Measurements from ENCODE around the gene SLC25A23. TPM values are rescaled to one million over a fixed set of nuclear protein-coding genes. Genes with fewer than 3 reads are reported as not detected.
A peak's percentile ranks its signal among the peaks of the same experiment; 100 is the strongest.

The SLC25A23 gene
- total RNA-seq, 1 donor: 27.7 TPM

DNA sequence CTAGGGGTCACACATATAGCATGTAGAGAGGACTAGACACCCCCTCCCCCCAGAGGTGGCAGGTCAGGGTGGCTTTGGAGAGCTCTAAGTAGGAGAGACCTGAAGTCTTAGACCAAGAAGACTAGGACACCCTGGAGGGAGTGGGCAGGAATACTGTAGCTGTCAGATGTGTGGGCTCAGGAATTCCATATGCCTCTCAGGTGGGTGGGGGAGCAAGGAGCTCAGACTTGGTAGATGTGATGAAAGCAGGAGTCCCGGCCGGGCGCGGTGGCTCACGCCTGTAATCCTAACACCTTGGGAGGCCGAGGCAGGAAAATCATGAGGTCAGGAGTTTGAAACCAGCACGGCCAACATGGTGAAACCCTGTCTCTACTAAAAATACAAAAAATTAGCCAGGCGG, 6.1 kb upstream of the SLC25A23 start:
- TF ChIP-seq, protein P1, sequence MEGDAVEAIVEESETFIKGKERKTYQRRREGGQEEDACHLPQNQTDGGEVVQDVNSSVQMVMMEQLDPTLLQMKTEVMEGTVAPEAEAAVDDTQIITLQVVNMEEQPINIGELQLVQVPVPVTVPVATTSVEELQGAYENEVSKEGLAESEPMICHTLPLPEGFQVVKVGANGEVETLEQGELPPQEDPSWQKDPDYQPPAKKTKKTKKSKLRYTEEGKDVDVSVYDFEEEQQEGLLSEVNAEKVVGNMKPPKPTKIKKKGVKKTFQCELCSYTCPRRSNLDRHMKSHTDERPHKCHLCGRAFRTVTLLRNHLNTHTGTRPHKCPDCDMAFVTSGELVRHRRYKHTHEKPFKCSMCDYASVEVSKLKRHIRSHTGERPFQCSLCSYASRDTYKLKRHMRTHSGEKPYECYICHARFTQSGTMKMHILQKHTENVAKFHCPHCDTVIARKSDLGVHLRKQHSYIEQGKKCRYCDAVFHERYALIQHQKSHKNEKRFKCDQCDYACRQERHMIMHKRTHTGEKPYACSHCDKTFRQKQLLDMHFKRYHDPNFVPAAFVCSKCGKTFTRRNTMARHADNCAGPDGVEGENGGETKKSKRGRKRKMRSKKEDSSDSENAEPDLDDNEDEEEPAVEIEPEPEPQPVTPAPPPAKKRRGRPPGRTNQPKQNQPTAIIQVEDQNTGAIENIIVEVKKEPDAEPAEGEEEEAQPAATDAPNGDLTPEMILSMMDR (IDR thresholded peaks at IDR 0.05; ENCODE audit: insufficient read depth, low read length): no peak
- H3K4me3 ChIP-seq (ENCODE audit: low read depth, low read length): no peak overlapping the region
- DNase-seq (ENCODE audit: low read depth): no peak

DNA sequence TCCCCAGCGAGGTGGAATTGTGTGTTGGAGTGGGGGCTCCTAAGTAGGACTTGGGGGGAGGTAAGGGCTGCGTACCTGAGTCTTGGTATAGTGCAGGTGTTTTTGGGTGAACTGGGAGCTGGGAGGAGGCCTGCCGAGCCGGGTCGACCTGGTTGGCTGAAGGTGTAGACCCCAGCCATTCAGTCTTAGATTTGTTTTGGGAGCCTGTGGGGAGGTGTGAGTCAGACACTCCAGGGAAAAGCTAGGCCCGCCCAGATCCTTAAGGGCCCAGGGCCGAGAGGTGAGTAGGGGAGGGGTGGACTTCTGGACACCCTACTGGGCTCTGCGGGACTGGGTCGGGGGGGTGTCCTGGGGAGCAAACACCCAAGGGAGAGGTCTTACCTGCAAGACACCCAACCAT, 5.4 kb upstream of the SLC25A23 start:
- H3K4me3 ChIP-seq (ENCODE audit: low read depth, low read length): no peak overlapping the region
- DNase-seq (ENCODE audit: low read depth): no peak
- TF ChIP-seq, protein P1 (IDR thresholded peaks at IDR 0.05; ENCODE audit: insufficient read depth, low read length): no peak

DNA sequence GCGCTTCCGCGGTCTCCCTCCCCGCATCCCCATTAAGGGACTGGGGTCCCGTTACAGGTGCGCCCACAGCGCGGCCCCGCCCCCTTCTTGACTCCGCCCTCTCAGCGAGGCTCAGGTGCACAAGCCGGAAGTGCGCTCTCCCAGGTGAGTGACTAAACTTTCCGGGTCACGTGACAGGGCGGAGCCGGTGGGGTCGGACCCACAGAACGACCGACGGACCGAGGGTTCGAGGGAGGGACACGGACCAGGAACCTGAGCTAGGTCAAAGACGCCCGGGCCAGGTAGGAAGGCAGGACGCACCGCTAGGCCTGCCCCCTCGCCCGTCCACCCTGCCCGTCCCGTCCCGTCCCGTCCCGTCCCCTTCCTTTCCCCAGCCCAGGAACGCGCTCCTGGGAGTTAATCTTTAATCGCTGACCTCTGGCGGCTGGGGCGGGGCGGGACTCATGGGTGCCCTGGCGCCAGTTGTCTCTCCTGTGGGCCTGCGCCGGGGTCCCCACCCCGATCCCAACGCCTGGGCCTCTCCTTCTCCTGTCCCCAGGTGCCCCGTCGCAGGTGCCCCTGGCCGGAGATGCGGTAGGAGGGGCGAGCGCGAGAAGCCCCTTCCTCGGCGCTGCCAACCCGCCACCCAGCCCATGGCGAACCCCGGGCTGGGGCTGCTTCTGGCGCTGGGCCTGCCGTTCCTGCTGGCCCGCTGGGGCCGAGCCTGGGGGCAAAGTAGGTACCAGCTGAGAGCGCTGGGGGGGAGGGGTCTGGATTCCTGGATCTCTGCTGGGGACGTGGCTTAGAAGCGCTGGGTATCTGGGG, 4.7 kb upstream of the SLC25A23 start, which contains the start of gene CRB3:
TSS of gene CRB3 (plus strand) at position 202 of the 804 bp plus-strand sequence. CDS start at position 633, 431 bp downstream.
- TF ChIP-seq, protein P1 (IDR thresholded peaks at IDR 0.05; ENCODE audit: insufficient read depth, low read length): no peak
- H3K4me3 ChIP-seq (ENCODE audit: low read depth, low read length): no peak within 1 kb of the TSS
- no peak for DNase-seq (ENCODE audit: low read depth)

DNA sequence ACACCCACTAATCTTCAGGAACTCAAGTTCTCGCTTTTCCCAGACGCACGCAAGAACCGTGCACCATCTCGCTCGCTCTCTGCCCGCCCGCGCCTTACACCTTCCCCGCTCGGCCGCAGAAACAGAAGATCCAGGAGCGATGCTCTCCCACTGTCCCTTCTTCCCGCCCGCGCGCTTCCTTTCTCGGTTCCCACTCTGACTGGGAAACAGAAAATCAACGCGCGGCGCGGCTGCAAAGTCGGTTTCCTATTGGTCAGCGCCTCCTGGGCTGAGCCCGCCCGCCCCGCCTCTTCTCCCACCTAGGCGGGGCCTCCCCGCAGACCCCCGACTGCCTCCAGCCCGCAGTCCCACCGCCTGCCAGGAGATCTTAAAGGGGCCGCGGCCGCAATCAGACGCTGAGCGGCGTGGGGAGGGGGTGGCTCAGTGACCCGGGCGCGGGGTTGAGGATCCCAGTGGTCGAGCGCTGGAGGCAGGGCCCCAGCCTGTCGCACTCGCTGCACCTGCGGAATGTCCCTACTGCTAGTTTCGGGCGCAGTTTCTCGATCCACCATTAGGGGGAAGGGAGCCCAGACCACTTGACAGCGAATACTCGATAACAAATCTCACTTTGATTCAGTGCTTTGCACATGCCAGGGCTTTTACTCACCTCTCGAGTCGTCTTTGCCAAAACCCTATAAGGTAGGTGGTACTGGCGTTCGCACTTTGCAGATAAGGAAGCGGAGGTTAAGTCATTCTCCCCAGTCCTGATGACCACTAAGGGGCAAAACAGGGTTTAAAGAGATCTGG, 700 bp upstream of the SLC25A23 start:
- H3K4me3 ChIP-seq (ENCODE audit: low read depth, low read length): peak overlapping the region; percentile 83
- peak; percentile 97 for DNase-seq (ENCODE audit: low read depth)
- TF ChIP-seq, protein P1 (IDR thresholded peaks at IDR 0.05; ENCODE audit: insufficient read depth, low read length): peak; percentile 47

DNA sequence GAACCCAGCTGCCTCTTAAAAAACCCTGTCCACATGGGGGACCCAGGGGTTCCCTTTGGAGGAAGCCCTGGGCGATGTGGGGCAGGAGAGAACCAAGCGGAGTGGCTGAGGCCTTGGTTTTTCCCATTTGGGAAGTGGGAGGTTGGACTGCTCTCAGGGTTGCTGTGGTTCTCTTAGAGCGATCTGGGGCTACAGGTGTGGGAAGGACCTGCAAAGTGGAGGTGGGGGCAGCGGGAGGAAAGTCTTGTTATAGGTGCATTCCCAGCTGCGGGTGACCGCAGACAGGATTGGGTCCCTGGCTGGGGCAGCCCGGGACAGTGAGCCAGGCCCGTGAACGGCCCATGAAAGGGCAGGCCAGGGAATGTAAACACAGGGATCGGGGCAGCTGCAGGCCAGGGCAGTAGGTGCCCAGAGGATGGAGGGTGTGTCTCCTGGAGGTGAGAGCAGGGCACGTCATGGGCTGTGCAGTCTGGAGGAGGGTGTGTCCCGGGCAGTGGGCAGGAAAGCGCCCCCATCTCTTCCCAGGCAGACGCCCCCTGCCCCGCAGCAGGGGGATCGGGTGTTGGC, 814 bp downstream of the SLC25A23 start:
- H3K4me3 ChIP-seq (ENCODE audit: low read depth, low read length): peak overlapping the region; percentile 83
- no peak for DNase-seq (ENCODE audit: low read depth)

More for the DNA sequence above, 814 bp downstream of the SLC25A23 start:
- TF ChIP-seq, protein P1 (IDR thresholded peaks at IDR 0.05; ENCODE audit: insufficient read depth, low read length): no peak

Measured in fibroblast of the aortic adventitia (primary cell).